HCT116 (cell line): ENCODE results near the gene OLA1. TPM values are rescaled to one million over a fixed set of nuclear protein-coding genes. Genes with fewer than 3 reads are reported as not detected.

Experiments used
- ATAC-seq: fragments of 200-7000 bp; cut with Tn5 transposase; 2 replicates; pipeline ENCODE4 v1.9.1; 2020; ENCODE audit warnings: mild to moderate bottlenecking, moderate library complexity
- BruUV-seq: library from RNA; stranded (reverse); fragments of 400-500 nt; replicated peaks from 2 replicates; lab custom pipeline; 2021; lab: Mats Ljungman, UMichigan
- CTCF ChIA-PET: fragments of 300-600 bp; sonication (Branson Sonifier 250); formaldehyde crosslinking; loops from one replicate; lab custom pipeline; 2021; ENCODE audit warnings: antibody characterized with exemption; lab: Charles Lee
- POLR2A ChIA-PET: fragments of 300-600, 350-600 bp; sonication (Branson Sonifier 250); formaldehyde crosslinking; loops from one replicate; lab custom pipeline; 2021; ENCODE audit warnings: antibody characterized with exemption; lab: Charles Lee
- RAD21 ChIA-PET, 2 experiments: fragments of 300-600 bp; sonication (Branson Sonifier 250); formaldehyde crosslinking; loops; one replicate each; lab custom pipeline; 2023; ENCODE audit warnings: low total read pairs in 2 of 2; ENCODE audit not compliant: uncharacterized antibody in 2 of 2, unreplicated experiment in 2 of 2, low non-redundant PET in 1 of 2; lab: Charles Lee
- DNase-seq: peaks from one replicate; pipeline ENCODE4 v3.0.0-alpha.2; 2010; ENCODE audit warnings: low read depth, low spot score
- H2AFZ ChIP-seq: fragments of 200-600 bp; shearing (Covaris generic), sonication (generic); 2 replicates; pipeline ENCODE4 v1.6.1; 2017; ENCODE audit warnings: low read depth, mixed run types, mixed read lengths, antibody characterized with exemption, low read length; ENCODE audit not compliant: poor library complexity, severe bottlenecking
- H3K27ac ChIP-seq: 2 replicates; pipeline ENCODE4 v1.5.1; 2012; ENCODE audit warnings: low read depth, low read length
- H3K27me3 ChIP-seq: fragments of 200-600 bp; sonication (generic); 2 replicates; pipeline ENCODE4 v1.6.1; 2016; ENCODE audit warnings: mixed run types, low read length, mixed read lengths; ENCODE audit not compliant: insufficient read depth
- H3K36me3 ChIP-seq, 2 experiments: fragments of 200-500 bp in 1 of 2; fragments of 200-600 bp in 1 of 2; sonication (Bioruptor generic) in 1 of 2; sonication (generic) in 1 of 2; 2 replicates each; pipeline versions ENCODE4 v1.5.1 to v1.6.1; 2014 to 2016; ENCODE audit warnings: low read length in 2 of 2, inconsistent platforms in 1 of 2, mixed read lengths in 1 of 2, mixed run types in 1 of 2; ENCODE audit not compliant: insufficient read depth in 2 of 2, control insufficient read depth in 1 of 2
- H3K4me1 ChIP-seq, 2 experiments: fragments of 200-600 bp in 1 of 2; sonication (generic) in 1 of 2; 2 replicates each; pipeline versions ENCODE4 v1.5.1 to v1.6.1; 2012 to 2017; ENCODE audit warnings: low read length in 2 of 2, inconsistent platforms in 1 of 2, mild to moderate bottlenecking in 1 of 2, mixed read lengths in 1 of 2, mixed run types in 1 of 2, moderate library complexity in 1 of 2; ENCODE audit not compliant: insufficient read depth in 2 of 2, control insufficient read depth in 1 of 2
- H3K4me2 ChIP-seq: fragments of 200-600 bp; sonication (generic); 2 replicates; pipeline ENCODE4 v1.6.1; 2017; ENCODE audit warnings: mixed run types, low read length, mixed read lengths
- H3K4me3 ChIP-seq, 2 experiments: fragments of 200-600 bp in 1 of 2; sonication (generic) in 1 of 2; replicated peaks in 1 of 2; 2 replicates each; pipeline ENCODE4 v1.5.1; 2011 to 2016; ENCODE audit warnings: low read length in 2 of 2, control low read depth in 1 of 2, low read depth in 1 of 2, mild to moderate bottlenecking in 1 of 2, mixed read lengths in 1 of 2, mixed run types in 1 of 2
- H3K79me2 ChIP-seq: fragments of 200-600 bp; sonication (generic); 2 replicates; pipeline ENCODE4 v1.6.1; 2017; ENCODE audit warnings: mild to moderate bottlenecking, mixed run types, low read length, moderate library complexity, mixed read lengths; ENCODE audit not compliant: insufficient read depth
- H3K9ac ChIP-seq: fragments of 200-600 bp; sonication (generic); 2 replicates; pipeline ENCODE4 v1.6.1; 2016; ENCODE audit warnings: low read length, mixed read lengths
- H3K9me2 ChIP-seq: fragments of 200-600 bp; sonication (generic), shearing (Covaris generic); 2 replicates; pipeline ENCODE4 v1.6.1; 2017; ENCODE audit warnings: mixed run types, mild to moderate bottlenecking, moderate library complexity; ENCODE audit not compliant: insufficient read depth
- H3K9me3 ChIP-seq, 2 experiments: fragments of 200-500 bp in 1 of 2; fragments of 200-600 bp in 1 of 2; sonication (Bioruptor generic) in 1 of 2; sonication (generic) in 1 of 2; 2 replicates each; pipeline ENCODE4 v1.6.1; 2014 to 2017; ENCODE audit warnings: low read length in 2 of 2, mixed read lengths in 2 of 2, inconsistent platforms in 1 of 2, low read depth in 1 of 2, mild to moderate bottlenecking in 1 of 2, mixed run types in 1 of 2, moderate library complexity in 1 of 2; ENCODE audit not compliant: control insufficient read depth in 1 of 2, insufficient read depth in 1 of 2
- H4K20me1 ChIP-seq: fragments of 200-600 bp; sonication (generic), shearing (Covaris generic); 2 replicates; pipeline ENCODE4 v1.6.1; 2017; ENCODE audit warnings: mixed run types, mild to moderate bottlenecking, moderate library complexity; ENCODE audit not compliant: insufficient read depth
- MAX ChIP-seq: IDR thresholded peaks from 2 replicates; pipeline ENCODE4 v1.6.1; 2012
- POLR2A ChIP-seq: IDR thresholded peaks from 2 replicates; pipeline ENCODE4 v1.7.0; 2011; ENCODE audit warnings: borderline replicate concordance; ENCODE audit not compliant: insufficient read depth, insufficient read length; ENCODE audit errors: extremely low read depth
- REST ChIP-seq: IDR thresholded peaks from 2 replicates; pipeline ENCODE4 v1.6.1; 2012; ENCODE audit warnings: low read depth
- SRF ChIP-seq: IDR thresholded peaks from 2 replicates; pipeline ENCODE4 v1.6.1; 2012; ENCODE audit warnings: low read depth
- ZBTB33 ChIP-seq: IDR thresholded peaks from 2 replicates; pipeline ENCODE4 v1.6.1; 2011; ENCODE audit warnings: mild to moderate bottlenecking, low read length, moderate library complexity; ENCODE audit not compliant: insufficient replicate concordance; ENCODE audit errors: extremely low read depth
- intact Hi-C: fragments of 100-400 bp; cut with micrococcal nuclease; formaldehyde crosslinking; loops from 2 replicates; pipeline ENCODE4 v1.10.0; 2022
- total RNA-seq: library from RNA; stranded (reverse); gene quantifications from one replicate; pipeline ENCODE4 v1.2.1, GENCODE V29; 2021; ENCODE audit not compliant: unreplicated experiment

OLA1 gene
- total RNA-seq, 1 experiment from 2014 or later: 219 TPM

GRCh38 chr2:174254267-174254666 lies 5.9 kb upstream of the OLA1 start (continued):
- no peak for TF ChIP-seq REST
- no peak for TF ChIP-seq SRF
- TF ChIP-seq ZBTB33: no peak
- TF ChIP-seq, all 23 proteins: peak for 0

- TSS peak; percentile 98 for BruUV-seq
- DNase-seq (no peak), ATAC-seq (no peak)
- H2AFZ ChIP-seq: no peak overlapping the region
- H3K36me3 ChIP-seq: peaks cover 3 to 18% of the 10 kb centered on the region in 2 experiments; a peak in 2 of 4 replicates
- H3K79me2 ChIP-seq: peaks cover 43% of the 10 kb centered on the region
- peaks cover 13 to 28% of the 10 kb centered on the region in 2 experiments for H3K4me1 ChIP-seq
- H3K9me3 ChIP-seq: no peaks in the 10 kb centered on the region
- intact Hi-C loops: loop anchor here (2.0 to 5.0 kb wide), 3 partner anchors 88 to 287 kb away; no protein-coding TSS in a partner anchor
- ChIA-PET POLR2A (interaction anchor here (0.6 to 2.0 kb wide), 10 partner anchors 9 to 128 kb away, joined by 3 to 12 read pairs (median 4); no protein-coding TSS in a partner anchor), RAD21 (interaction anchor here in 1 of 2 experiments (1.0 kb wide), 1 partner anchor 92 kb away, joined by 4 read pairs; no protein-coding TSS in a partner anchor), CTCF (no interaction called here)
- peaks cover 6% of the 10 kb centered on the region; the same call in 1 of the 2 replicates for H4K20me1 ChIP-seq
- no peak for TF ChIP-seq POLR2A
- peak; percentile 63 for TF ChIP-seq MAX
- TF ChIP-seq, all 23 proteins: peak for 1
- Histone ChIP-seq H3K4me3 (peak overlapping the region; percentile 57 to 91), H3K27me3 (no peaks in the 10 kb centered on the region), H3K4me2 (peak overlapping the region; percentile 95), H3K9ac (peak overlapping the region; percentile 81), H3K9me2 (no peaks in the 10 kb centered on the region), H3K27ac (peak overlapping the region; percentile 74)
These were observed 763 bp upstream of the OLA1 start for GRCh38 chr2:174248998-174249592.
